ENCODE data around the gene JMY. TPM values are rescaled to one million over a fixed set of nuclear protein-coding genes. Genes with fewer than 3 reads are reported as not detected.

Gene JMY
- polyA plus RNA-seq, 4 donors, result 1.6 to 10.3 (median 2.5) TPM

Other genes with a start within 250 kb of the JMY start
- 1 to 10 TPM in 1 of 4 donors, under 1 TPM in 1, not detected in 2; 0.24 to 1.9 TPM for gene DMGDH, start 166.5 kb upstream of the JMY start, polyA plus RNA-seq
- 1 to 10 TPM in 3 of 4 donors, under 1 TPM in 1; 0.45 to 4.1 (median 1.9) TPM for gene BHMT2, start 166.4 kb upstream of the JMY start, polyA plus RNA-seq
- 1 to 10 TPM in 1 of 4 donors, under 1 TPM in 2, not detected in 1; 0.45 to 2.5 (median 0.46) TPM for gene BHMT, start 124.3 kb upstream of the JMY start, polyA plus RNA-seq